VCaP (cell line): ENCODE data around the gene CYFIP2.

Experiments
- H3K27ac ChIP-seq: fragments of 450-650 bp; 2 replicates; pipeline ENCODE4 v1.5.1; 2017
- CTCF ChIP-seq: fragments of 450-650 bp; conservative IDR thresholded peaks from 2 replicates; pipeline ENCODE4 v1.5.1; 2017; ENCODE audit warnings: mild to moderate bottlenecking, moderate library complexity

The CYFIP2 gene

GRCh38 chr5:157331807-157332206 lies 65.9 kb downstream of the CYFIP2 start:
- TF ChIP-seq CTCF, result no peak
- H3K27ac ChIP-seq, result no peak overlapping the region

GRCh38 chr5:157335534-157336422 lies 69.9 kb downstream of the CYFIP2 start:
- H3K27ac ChIP-seq, result peak overlapping the region; percentile 45
- TF ChIP-seq CTCF, result no peak

- peak overlapping the region; percentile 45; the same call in 1 of the 2 replicates for H3K27ac ChIP-seq
- TF ChIP-seq CTCF, result no peak
These were observed 70.5 kb downstream of the CYFIP2 start for GRCh38 chr5:157336423-157336744.

GRCh38 chr5:157339409-157339808 lies 73.5 kb downstream of the CYFIP2 start:
- no peak overlapping the region for H3K27ac ChIP-seq
- no peak for TF ChIP-seq CTCF

- peak; percentile 69 for TF ChIP-seq CTCF
- H3K27ac ChIP-seq, result no peak overlapping the region
These were observed 77.0 kb downstream of the CYFIP2 start for GRCh38 chr5:157342822-157343402.

- no peak for TF ChIP-seq CTCF
These were observed 78.2 kb downstream of the CYFIP2 start for GRCh38 chr5:157343842-157344790.

GRCh38 chr5:157345067-157345466 lies 79.1 kb downstream of the CYFIP2 start:
- TF ChIP-seq CTCF, result no peak

More at GRCh38 chr5:157343842-157344790, 78.2 kb downstream of the CYFIP2 start:
- H3K27ac ChIP-seq, result no peak overlapping the region

More at GRCh38 chr5:157345067-157345466, 79.1 kb downstream of the CYFIP2 start:
- no peak overlapping the region for H3K27ac ChIP-seq
